Activated CD8-positive, alpha-beta memory T cell treated with anti-CD3 and anti-CD28 coated beads for 48 hours (primary cell): ENCODE results near the gene ELOVL1.

Experiments
- DNase-seq, 3 experiments: peaks; one replicate each; pipeline ENCODE4 v3.0.0-alpha.2; 2020; ENCODE audit warnings: low read depth in 2 of 3, low spot score in 2 of 3

The ELOVL1 gene

DNA sequence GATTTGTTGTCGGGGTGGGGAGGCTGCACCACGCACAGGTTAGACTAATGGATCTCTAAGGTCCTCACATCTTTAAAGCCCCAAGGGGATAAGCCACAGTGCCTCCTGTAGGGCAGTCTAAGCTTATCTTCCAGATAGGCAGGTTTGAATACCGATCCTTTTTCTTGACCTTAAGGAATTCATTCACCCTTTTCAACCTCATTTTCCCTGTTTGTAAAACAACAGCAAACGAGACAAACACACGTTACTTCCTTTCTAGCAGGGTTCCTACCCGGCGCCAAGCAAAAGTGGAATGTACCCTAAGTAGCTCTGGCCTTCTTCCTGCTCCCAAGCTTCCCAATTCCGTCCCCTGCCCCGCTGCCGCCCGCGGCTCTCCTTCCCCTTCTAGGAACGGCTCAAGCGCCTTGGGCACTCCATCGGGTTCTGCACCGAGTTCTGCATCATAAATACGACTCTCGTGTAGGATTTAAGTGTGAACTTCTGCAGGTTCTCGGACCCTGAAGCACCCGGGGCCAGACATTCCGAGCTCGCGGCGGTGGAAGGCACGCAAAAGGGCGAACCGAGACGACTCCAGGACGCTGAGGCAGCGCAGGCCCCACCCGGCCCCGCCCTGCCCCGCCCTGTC lies 9.6 kb downstream of the ELOVL1 start:
- no peak for DNase-seq

DNA sequence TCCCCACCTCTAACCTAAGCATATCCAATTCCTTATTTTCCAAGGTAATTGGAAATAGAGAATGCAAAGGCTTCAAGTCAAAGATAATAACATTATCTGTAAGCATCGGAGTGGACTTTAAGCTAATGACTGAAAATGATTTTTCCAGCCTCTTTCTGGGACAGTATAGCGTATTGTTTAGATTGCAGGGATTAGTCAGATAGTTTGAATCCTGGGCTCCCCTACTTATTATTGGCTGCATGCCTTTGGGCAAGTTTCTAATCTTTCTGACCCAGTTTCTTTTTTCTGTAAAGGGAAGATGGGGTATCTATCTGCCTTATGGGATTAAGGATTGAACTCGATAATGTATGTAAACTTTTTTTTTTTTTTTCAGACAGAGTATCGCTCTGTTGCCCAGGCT lies 10.6 kb downstream of the ELOVL1 start:
- no peak for DNase-seq

DNA sequence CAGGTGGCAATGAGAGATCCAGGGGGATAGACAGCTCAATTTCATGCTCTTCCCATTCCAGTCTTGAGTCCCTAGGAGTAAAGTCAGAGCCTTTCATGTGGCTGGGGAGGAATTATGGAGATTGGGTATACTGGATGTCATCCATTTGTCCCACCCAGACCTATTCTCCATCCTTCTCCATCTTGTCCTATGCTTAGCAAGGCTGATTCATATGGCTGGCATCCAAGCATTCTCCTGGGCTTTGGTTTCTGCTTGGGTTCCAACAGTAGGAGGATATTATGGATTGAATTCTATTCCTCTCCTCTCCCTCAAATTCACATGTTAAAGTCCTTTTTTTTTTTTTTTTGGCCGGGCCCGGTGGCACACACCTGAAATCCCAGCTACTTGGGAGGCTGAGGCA lies 12.9 kb downstream of the ELOVL1 start:
- DNase-seq, result no peak

DNA sequence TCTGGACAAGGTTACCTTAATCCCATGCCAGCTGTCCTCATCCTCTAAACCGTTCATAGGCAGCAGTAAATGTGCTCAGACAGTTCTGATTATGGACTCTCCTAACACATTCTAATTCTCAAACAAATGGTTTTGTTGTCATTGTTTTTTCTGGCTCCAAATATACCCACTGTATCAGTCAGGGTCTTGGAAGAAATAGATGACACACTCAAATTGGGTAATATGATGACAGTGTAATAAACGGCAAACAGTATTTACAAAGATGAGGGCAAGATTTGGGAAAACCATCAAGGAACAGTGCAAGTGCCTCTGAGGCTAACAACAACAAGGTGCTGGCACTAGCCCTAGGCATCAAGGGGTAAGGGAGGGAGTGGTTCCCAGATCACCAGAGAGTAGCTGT lies 13.3 kb downstream of the ELOVL1 start:
- no peak for DNase-seq

DNA sequence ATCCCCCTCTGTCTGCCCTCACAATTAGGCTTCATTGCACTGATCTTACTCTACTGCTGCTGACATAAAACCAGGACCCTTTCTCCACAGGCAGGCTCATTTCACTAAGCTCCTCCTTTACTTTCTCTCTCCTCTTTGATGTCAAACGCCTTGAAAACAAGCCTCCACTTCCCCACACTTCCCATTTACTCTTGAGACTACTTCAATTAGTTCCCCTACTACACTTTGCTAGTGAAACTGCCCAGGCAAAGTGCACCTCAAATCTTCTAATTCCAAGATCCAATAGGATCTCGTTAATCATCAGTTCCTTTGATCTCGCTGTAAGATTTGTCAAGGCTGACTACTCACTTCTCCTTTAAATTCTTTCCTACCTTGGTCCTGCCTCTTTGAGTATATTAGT lies 14.9 kb downstream of the ELOVL1 start:
- DNase-seq, result no peak

DNA sequence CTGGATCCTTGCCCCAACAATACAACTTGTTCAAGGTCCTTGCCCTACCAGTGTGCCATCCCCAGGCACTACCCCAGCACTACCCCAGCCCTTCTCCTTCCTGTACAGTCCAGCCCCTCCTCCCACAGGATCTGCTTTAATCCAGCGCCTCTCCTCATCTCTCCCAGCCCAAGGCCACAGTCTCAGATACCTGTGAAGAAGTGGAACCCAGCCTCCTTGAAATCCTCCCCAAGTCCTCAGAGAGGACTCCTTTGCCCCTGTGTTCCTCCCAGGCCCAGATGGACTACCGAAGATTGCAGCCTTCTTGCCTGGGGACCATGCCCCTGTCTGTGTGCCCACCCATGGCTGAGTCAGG lies 15.5 kb downstream of the ELOVL1 start:
- DNase-seq, result no peak

DNA sequence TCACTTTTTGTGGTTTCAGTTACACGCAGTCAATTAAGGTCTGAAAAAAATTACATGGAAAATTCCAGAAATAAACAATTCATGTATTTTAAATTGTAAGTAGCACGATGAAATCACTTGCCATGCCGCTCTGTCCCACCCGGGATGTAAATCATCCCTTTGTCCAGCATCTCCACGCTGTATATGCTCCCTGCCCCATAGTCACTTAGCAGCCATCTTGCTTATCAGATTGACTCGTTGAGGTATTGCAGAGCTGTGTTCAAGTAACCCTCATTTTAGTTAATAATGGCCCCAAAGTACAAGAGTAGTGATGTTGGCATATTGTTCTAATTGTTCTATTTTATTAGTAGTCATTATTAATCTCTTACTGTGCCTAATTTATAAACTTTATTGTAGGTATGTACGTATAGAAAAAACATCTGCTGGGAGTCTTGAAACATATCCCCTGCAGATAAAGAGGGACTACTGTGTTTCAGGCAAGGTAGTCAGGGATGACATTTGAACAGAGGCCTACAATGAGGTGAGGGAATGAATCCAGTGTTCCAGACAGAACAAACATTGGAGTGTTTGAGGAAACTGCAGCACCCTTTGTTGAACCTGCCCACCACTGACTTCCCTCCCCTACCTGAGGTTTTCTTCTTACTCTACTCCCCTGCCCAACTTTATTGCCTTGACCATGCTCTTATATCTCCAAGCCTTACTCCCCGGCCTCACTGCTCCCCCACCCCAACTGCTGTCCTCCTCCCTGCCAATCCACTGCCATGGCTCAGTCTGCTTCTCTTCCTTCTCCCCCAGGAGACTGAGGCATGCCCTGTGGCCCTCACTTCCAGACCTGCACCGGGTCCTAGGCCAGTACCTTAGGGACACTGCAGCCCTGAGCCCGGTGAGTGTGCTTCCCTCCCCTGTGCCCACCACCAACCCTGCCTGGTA lies 16.1 kb downstream of the ELOVL1 start:
- DNase-seq, result no peak

DNA sequence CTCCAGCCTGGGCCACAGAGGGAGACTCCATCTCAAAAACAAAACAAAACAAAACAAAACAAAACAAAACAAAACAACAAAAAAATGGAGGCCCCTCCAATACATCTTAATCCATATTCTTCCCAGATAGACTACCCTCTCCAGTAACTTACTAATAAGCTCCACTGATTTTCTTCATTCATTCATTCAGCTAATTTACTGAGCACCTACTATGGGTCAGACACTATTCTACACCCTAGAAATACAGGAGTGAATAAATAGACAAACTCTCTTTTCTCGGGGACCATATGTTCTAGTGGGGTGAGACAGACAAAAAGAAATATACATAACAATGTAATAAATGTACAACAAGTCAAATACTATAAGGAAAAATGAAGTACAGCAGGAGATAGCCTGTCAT lies 16.8 kb downstream of the ELOVL1 start:
- no peak for DNase-seq

DNA sequence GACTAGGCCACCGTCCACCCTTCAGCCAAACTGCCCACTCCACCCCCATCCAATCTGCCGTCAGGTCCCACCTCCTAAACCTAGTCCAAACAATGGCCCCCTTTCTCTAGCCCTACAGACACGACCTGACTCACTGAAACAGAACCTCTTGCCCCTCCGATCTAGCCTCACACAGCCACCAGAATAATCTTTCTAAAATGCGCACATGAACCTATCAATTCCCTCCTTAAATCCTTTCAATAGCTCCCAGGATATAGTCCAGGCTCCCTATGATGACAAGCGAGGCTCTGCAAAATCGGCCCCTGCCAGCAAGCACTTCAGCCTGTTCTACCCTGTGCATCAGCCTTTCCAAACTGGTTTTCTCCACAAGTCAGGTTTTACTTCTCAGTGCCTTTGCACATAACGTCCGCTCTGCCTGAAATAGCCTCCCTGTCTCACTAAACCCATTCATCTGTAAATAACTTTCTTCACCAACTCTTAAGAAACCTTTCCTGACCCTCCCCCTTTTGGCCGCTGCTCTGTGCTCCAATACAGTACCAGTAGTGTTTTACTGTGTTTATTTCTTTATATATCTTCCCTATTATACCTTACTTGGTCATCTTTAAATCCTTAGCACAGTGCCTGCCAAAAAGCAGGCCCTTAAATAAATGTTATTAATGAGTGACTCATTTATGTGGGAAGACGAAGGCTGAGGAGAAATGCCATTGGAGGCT lies 18.1 kb downstream of the ELOVL1 start:
- no peak for DNase-seq

DNA sequence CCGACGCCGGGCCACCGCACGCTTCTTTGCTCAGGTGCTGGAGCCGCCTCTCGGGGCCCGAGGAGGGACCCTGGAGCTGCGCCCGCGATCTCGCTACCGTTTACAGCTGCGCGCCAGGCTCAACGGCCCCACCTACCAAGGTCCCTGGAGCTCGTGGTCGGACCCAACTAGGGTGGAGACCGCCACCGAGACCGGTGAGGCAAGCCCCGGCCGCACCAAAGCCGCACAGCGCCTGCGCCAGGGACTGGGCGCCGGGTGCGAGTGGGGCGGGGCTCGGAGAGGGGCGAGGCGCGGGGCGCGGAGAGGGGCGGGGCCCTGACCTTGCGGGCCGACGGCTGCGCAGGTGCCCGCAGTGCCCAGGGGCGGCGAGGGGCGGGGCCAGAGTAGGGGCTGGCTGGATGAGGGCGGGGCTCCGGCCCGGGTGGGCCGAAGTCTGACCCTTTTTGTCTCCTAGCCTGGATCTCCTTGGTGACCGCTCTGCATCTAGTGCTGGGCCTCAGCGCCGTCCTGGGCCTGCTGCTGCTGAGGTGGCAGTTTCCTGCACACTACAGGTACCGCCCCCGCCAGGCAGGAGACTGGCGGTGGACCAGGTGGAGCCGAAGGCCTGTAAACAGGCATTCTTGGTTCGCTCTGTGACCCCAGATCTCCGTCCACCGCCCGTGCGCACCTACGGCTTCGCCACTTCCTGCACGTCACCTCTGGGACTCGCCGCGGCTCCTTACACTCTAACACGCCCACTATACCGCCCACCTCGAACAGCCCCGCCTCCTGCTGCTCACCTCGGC lies 18.8 kb downstream of the ELOVL1 start:
- DNase-seq, result no peak

DNA sequence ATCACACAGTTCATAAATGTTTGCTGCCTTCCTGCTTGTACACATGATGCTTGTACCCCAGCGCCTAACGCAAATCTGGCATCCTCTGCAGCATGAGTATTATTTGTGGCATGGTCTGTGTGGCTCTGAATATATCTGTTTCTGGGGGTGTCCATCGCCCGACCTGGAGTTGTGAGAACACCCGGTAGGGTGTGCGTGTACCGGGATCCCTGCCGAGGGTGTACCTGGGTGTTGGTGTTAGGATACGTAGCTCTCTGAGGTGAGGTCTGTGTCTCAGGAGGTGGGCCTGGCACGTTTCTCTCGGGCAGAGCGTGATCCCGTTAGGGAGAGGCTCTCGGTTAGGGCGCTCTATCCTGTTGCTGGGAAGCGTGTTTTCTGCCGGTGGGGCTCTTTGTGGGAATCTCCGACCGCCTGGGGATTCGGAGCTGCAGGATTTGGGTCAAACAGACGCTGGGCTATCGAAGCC lies 19.4 kb downstream of the ELOVL1 start:
- DNase-seq, result no peak

DNA sequence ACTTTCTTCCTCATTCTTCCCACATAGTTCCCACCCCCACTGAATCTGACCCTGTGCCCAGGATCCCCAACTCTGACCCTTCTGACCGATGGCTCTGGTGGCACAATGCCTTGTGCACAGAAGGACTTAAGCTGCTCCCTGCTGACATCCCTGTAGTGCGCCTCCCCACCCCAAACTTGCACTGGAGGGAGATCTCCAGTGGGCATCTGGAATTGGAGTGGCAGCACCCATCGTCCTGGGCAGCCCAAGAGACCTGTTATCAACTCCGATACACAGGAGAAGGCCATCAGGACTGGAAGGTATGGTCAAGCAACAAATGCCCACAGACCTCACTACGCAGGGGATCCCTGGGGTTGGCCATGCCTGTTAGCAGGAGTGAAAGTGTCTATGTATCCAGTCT lies 21.2 kb downstream of the ELOVL1 start:
- no peak for DNase-seq

DNA sequence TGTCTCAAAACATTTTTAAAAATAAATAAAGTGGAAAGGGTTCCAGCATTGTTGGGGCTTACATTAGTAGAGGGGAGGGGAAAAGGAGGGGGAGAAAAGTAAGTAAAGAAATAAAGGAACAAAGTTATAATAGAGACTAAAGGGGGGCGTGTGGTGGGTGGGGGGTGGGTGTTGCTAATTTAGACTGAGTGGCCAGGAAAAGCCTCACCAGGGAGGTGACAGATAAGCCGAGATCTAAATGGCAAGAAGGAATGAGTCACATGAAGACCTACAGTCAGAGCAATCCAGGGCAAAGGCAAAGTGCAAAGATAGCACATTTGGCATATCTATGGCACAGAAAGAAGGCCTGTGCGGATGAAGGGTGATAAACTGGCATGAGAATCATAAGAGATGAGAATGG lies 22.7 kb downstream of the ELOVL1 start:
- no peak for DNase-seq

DNA sequence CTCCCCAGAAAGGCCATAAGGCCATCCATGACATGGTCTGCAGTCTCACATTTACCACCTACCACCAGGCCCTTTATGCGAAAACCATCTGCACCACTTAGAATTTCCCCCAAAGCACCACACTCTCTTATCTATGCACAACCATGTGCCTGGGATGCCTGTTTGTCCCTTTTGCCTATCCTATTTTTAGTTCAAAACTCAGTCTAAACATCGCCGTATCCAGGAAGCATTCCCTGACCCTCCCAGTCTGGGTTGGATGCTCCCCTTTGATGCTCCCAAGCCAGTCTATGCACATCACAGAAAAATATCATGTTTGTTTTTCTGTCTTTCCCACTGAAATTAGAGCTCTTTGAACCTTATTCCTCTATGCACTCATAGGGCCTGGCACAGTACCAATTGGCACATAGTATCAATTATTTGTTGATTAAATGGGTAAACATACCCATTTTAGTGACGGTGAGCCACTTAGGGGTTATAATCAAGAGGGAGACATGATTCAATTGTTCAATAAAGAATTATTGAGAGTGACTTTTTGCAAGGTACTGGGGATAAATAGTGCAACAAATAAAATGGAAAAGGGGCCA lies 23.5 kb downstream of the ELOVL1 start:
- no peak for DNase-seq

DNA sequence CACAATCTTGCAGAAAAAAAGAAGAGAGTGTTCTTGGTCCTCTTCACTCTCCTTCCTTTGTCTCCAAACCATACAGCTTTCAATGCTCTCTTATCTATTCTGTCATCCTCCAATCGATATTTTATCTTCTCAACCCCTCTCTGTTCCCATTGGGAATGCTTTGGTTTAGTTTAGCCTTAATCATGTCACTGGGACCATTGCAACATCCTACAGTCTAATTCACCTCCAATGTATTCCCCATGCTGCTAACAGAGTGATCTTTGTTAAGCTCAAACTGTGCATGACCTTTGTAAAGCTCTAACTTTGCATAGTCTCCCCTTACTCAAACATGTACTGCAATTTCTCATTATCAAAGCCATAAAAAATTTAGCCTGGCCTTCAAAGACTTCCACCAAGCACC lies 27.3 kb downstream of the ELOVL1 start:
- no peak for DNase-seq

DNA sequence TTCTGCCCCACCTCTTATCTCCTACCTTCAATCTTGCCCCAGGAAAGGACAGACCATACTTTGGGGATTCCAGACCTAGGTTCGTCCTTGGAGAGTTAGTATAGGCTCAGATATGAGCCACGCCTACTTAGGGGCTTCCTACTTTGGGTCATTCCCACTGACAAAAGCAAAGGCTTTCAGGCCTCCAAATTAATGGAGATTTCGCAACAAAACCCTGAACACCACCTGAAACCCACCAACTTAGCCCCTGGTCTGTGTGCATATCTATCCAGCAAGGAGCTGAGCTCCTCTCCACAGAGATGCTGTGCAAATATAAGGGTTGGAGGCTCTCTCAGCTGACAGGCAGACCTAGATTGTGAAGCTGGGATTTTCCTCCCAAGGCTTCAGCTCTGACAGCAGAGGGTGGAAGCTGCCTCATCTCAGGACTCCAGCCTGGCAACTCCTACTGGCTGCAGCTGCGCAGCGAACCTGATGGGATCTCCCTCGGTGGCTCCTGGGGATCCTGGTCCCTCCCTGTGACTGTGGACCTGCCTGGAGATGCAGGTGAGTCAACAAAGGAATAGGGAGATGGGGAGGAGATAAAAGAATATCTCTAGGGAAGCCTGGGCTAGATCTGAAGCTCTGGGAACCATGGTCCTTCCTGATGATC lies 28.1 kb downstream of the ELOVL1 start:
- no peak for DNase-seq

DNA sequence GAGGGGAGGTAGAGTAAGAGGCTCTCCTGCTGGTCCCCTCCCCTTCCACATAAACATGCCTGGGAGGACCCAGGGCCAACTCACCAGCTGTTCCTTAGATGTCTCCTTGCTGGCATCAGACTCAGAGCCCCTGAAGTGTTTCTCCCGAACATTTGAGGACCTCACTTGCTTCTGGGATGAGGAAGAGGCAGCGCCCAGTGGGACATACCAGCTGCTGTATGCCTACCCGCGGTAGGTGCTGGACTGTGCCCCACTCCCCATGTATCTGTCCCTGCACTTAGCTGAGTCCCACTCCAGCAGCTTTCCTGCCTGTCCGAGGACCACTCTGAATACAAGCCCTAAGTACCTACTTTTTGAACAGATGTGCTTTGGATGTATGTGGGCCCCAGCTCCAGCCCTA lies 29.8 kb downstream of the ELOVL1 start:
- no peak for DNase-seq

DNA sequence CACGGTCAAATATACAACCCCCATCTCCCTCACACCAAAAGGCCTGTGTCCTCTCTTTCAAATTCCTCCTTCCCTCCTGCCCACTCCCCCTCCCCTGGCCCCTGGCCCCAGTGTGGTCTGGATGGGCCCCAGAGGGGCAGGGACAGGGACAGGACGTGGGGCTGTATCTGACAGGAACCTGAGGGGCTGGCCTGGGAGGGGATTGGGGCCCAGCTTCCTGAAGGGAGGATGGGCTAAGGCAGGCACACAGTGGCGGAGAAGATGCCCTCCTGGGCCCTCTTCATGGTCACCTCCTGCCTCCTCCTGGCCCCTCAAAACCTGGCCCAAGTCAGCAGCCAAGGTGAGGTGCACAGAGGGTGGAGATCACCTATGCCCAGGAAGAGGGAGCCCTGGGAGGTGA lies 30.2 kb downstream of the ELOVL1 start, which contains the start of gene MPL:
Gene MPL, plus strand, starts transcription at position 231 of the 400 bp plus-strand sequence. Its CDS starts 31 bp downstream, at position 262.
- no peak for DNase-seq

DNA sequence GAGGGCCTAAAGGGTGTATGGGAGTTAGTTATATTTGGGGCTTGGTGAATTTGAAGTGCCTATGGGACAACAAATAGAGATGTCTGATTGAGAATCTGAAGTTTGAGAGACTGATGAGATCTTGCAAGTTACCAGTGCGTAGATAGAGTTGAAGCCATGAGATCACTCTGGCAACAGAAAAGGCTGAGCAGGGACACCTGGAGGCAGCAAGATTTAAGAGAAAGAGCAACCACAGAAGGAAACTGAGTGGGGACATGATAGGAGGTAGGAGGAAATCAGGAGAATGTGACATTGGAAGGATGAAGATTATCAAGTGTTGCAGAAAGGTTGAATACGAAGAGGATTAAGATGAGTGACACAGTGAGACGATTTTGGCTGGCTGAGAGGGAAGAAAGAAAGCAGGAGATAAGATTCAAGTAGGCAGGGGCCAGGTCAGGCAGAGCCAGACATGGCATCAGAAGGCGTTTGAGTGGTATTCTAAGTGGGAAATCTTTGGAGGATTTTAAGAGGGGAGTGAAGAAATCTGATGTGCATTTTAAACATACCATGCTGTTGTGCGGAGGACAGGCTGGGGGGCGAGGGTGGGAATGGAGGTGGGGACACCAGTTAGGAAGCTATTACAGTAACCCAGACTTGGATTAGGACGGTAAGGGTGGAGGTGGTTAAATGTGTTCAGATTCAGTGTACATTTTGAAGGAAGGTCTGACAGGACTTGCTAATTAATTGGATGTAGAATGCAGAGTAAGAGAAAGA lies 33.2 kb downstream of the ELOVL1 start:
- no peak for DNase-seq

DNA sequence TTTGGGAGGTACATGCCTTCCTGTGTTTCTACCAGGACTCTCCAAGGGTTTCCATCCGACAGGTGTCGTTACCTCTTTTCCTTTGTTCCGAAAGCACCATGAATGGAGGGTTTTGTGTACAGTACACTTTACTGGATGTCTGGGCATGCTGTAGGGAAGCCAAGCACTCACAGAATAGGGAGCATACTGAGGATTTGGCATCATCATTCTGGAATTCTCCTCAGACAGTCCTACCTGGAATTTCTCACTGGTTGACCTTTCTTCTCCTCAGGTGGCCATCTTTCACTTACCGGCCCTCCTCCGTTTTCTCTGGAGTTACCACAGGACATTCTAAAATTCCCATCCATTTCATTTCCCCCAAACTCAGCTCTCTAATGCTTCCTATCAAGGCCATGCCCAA lies 36.1 kb downstream of the ELOVL1 start:
- DNase-seq, result no peak
